Measurements from ENCODE around the gene DCAKD. TPM values are rescaled to one million over a fixed set of nuclear protein-coding genes. Genes with fewer than 3 reads are reported as not detected.

DCAKD gene
- total and polyA plus RNA-seq, 12 donors: 21.1 to 46.2 (median 31.9) TPM

DNA sequence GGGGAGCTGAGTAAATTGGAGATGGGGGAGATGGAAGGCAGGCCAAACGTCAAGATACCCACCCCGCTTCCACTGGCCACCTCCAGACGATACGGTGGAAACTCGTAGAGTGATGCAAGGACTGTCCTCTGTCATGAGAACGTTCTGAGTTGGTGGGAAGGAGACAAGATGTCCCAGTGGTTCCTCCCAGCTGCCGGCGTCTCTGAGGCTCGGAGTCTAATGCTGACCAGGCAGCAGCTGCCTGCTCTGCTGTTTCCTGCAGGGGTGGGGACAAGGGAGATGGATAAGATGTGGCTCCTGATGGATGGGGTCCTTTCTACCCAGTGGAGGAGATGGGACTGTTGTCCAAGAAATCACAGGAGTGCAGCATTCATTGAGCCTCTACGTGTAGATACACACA, 55.1 kb downstream of the DCAKD start:
- Histone ChIP-seq H3K36me3 (no peaks in the 10 kb centered on the region), H3K9me3 (peaks cover 0 to 10% (median 0%) of the 10 kb centered on the region in 11 donors), H3K27me3 (peaks cover 0 to 3% (median 0%) of the 10 kb centered on the region in 7 donors), H3K4me3 (no peak overlapping the region), H3K27ac (no peak overlapping the region), H3K4me1 (peaks cover 0 to 18% (median 11%) of the 10 kb centered on the region in 9 donors)
- no peak for DNase-seq
- ATAC-seq: no peak
- TF ChIP-seq, protein P1, sequence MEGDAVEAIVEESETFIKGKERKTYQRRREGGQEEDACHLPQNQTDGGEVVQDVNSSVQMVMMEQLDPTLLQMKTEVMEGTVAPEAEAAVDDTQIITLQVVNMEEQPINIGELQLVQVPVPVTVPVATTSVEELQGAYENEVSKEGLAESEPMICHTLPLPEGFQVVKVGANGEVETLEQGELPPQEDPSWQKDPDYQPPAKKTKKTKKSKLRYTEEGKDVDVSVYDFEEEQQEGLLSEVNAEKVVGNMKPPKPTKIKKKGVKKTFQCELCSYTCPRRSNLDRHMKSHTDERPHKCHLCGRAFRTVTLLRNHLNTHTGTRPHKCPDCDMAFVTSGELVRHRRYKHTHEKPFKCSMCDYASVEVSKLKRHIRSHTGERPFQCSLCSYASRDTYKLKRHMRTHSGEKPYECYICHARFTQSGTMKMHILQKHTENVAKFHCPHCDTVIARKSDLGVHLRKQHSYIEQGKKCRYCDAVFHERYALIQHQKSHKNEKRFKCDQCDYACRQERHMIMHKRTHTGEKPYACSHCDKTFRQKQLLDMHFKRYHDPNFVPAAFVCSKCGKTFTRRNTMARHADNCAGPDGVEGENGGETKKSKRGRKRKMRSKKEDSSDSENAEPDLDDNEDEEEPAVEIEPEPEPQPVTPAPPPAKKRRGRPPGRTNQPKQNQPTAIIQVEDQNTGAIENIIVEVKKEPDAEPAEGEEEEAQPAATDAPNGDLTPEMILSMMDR (IDR thresholded peaks at IDR 0.05): no peak
- intact Hi-C loops (cut with DNase I): no loop called here
- 61 to 68% methylated on average over 10 of the region's 10 CpGs for WGBS, 2 donors

DNA sequence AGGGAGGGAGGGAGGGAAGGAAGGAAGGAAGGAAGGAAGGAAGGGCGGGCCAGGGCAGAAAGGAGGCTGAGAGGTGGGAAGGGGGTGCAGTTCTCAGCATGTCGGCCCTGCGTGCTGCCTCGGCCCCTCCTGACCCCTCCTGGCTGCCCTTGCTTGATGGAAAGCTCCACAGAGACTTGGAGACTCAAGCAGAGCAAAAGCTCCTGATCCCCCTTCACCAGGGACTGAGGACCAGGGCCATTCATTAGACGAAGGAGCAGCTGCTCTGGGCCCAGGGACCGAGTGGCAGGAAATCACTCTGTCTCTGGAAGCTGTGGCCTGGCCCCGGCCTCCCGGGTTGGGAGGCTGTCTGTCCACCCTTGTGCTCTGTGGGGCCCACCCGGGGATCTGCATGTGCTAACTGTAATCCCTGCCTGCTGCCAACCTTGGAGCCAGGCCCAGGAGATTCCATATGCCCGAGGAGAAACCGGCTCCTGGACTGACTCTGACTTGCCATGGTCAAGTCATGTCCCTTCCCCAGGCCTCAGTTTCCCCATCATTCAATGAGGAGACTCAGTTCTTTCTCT, 55.9 kb downstream of the DCAKD start:
- no peaks in the 10 kb centered on the region for H3K36me3 ChIP-seq
- TF ChIP-seq, protein P1 (IDR thresholded peaks at IDR 0.05): no peak
- no peak overlapping the region for H3K4me3 ChIP-seq
- WGBS, 2 donors: 34 to 36% methylated on average over 11 of the region's 11 CpGs
- peaks cover 0 to 10% (median 0%) of the 10 kb centered on the region in 11 donors for H3K9me3 ChIP-seq
- peaks cover 0 to 3% (median 0%) of the 10 kb centered on the region in 7 donors for H3K27me3 ChIP-seq
- peak; percentile 38 to 45 for DNase-seq
- peaks cover 0 to 18% (median 11%) of the 10 kb centered on the region in 9 donors for H3K4me1 ChIP-seq
- intact Hi-C loops (cut with DNase I): no loop called here
- ATAC-seq: peak in 5 of 8 donors; percentile 41 to 83 (median 65)
- H3K27ac ChIP-seq: no peak overlapping the region

DNA sequence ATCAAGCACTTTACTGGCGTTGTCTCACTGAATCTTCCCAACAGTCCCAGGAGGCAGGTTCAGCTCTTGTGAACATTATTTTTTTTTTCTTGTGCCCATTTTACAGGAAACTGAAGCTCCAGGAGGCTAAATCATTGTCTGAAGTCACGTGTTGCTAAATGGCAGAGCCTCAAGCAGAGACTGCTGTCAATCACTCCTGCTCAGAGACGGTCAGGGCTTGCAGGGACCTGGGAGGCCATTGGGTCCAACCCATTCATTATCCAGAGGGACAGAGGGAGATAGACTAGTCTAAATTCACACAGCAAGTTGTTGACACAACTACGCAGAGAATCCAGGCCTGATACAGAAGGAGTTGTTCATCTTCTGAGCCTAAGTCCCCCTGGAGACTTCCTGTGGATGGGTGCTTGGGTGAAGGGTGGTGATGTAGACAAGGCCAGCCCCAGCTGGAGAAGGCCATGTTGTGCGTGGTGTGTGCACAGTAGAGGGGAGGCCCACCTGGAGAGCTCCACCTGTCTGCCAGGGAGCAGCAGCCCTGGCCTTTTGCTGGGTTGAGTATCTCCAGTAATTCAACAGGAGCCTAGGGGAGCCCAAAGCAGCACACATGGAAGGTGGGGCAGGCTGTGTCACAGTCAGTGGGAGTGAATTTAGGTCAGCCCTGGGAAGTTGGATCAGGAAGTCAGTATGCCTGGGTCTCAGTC, 59.0 kb downstream of the DCAKD start:
- TF ChIP-seq, protein P1 (IDR thresholded peaks at IDR 0.05): no peak
- Histone ChIP-seq H3K27me3 (peaks cover 0 to 27% (median 7%) of the 10 kb centered on the region in 7 donors), H3K36me3 (no peaks in the 10 kb centered on the region), H3K9me3 (no peaks in the 10 kb centered on the region), H3K4me1 (peaks cover 0 to 16% (median 7%) of the 10 kb centered on the region in 9 donors), H3K27ac (no peak overlapping the region), H3K4me3 (no peak overlapping the region)
- intact Hi-C loops (cut with DNase I): no loop called here
- WGBS, 2 donors: 88 to 89% methylated on average over 5 of the region's 5 CpGs
- no peak for ATAC-seq
- no peak for DNase-seq

DNA sequence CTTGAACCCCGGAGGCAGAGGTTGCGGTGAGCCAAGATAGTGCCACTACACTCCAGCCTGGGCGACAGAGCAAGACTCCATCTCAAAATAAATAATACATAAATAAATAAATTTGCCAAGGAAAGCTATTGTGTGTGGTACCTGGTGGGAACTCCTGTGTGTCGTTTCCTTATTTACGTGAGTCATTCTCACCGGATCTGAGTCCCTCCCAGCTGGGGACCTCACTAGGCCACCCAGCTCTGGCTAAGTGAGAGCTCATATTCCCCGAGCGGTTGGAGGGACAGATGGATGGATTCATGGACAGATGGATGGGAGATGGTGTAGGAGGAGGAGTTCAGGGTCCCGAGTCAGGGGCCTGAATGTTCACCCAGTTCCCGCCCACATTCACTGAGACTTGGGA, 60.4 kb downstream of the DCAKD start:
- peaks cover 0 to 18% (median 7%) of the 10 kb centered on the region in 9 donors for H3K4me1 ChIP-seq
- peaks cover 0 to 41% (median 17%) of the 10 kb centered on the region in 7 donors for H3K27me3 ChIP-seq
- ATAC-seq (no peak), DNase-seq (no peak)
- 79 to 86% methylated on average over 10 of the region's 10 CpGs for WGBS, 2 donors
- intact Hi-C loops (cut with DNase I): no loop called here
- H3K27ac ChIP-seq: no peak overlapping the region
- no peaks in the 10 kb centered on the region for H3K36me3 ChIP-seq
- no peaks in the 10 kb centered on the region for H3K9me3 ChIP-seq
- TF ChIP-seq, protein P1 (IDR thresholded peaks at IDR 0.05): no peak
- H3K4me3 ChIP-seq: no peak overlapping the region
